Measurements from ENCODE around the gene FABP1. TPM values are rescaled to one million over a fixed set of nuclear protein-coding genes. Genes with fewer than 3 reads are reported as not detected.

The FABP1 gene
- polyA plus RNA-seq, 2 donors, result 0.12 to 1.8 TPM

- 81 to 82% methylated on average over 6 of the region's 6 CpGs for WGBS, 2 donors
- H3K9me3 ChIP-seq (ENCODE audit: control insufficient read depth in 2 of 2, insufficient read depth in 1 of 2, low read depth in 1 of 2, low read length in 1 of 2), result no peaks in the 10 kb centered on the region
- H3K27me3 ChIP-seq (ENCODE audit: control insufficient read depth in 1 of 2, insufficient read depth in 2 of 2, low read length in 2 of 2), result no peaks in the 10 kb centered on the region
- H3K36me3 ChIP-seq (ENCODE audit: control insufficient read depth in 2 of 2, insufficient read depth in 2 of 2, low read length in 1 of 2), result no peaks in the 10 kb centered on the region
- no peak overlapping the region for H3K4me3 ChIP-seq (ENCODE audit: low read depth in 1 of 2, low read length in 2 of 2)
- H3K27ac ChIP-seq (ENCODE audit: low read depth in 2 of 2, low read length in 1 of 2), result no peak overlapping the region
- no peaks in the 10 kb centered on the region for H3K4me1 ChIP-seq (ENCODE audit: control insufficient read depth in 2 of 2, insufficient read depth in 2 of 2, low read length in 1 of 2)
Observed at GRCh38 chr2:88139804-88140203, 11.9 kb upstream of the FABP1 start.

- no peaks in the 10 kb centered on the region for H3K27me3 ChIP-seq (ENCODE audit: control insufficient read depth in 1 of 2, insufficient read depth in 2 of 2, low read length in 2 of 2)
- no peak overlapping the region for H3K27ac ChIP-seq (ENCODE audit: low read depth in 2 of 2, low read length in 1 of 2)
- H3K4me1 ChIP-seq (ENCODE audit: control insufficient read depth in 2 of 2, insufficient read depth in 2 of 2, low read length in 1 of 2), result no peaks in the 10 kb centered on the region
- no peak overlapping the region for H3K4me3 ChIP-seq (ENCODE audit: low read depth in 1 of 2, low read length in 2 of 2)
- no peaks in the 10 kb centered on the region for H3K9me3 ChIP-seq (ENCODE audit: control insufficient read depth in 2 of 2, insufficient read depth in 1 of 2, low read depth in 1 of 2, low read length in 1 of 2)
- 35% methylated on average over 2 of the region's 2 CpGs for WGBS, 2 donors
- H3K36me3 ChIP-seq (ENCODE audit: control insufficient read depth in 2 of 2, insufficient read depth in 2 of 2, low read length in 1 of 2), result no peaks in the 10 kb centered on the region
Observed at GRCh38 chr2:88139203-88139702, 11.4 kb upstream of the FABP1 start.

GRCh38 chr2:88137833-88138232 lies 10.0 kb upstream of the FABP1 start:
- no peak overlapping the region for H3K27ac ChIP-seq (ENCODE audit: low read depth in 2 of 2, low read length in 1 of 2)
- H3K36me3 ChIP-seq (ENCODE audit: control insufficient read depth in 2 of 2, insufficient read depth in 2 of 2, low read length in 1 of 2), result no peaks in the 10 kb centered on the region
- no peaks in the 10 kb centered on the region for H3K9me3 ChIP-seq (ENCODE audit: control insufficient read depth in 2 of 2, insufficient read depth in 1 of 2, low read depth in 1 of 2, low read length in 1 of 2)
- WGBS, 2 donors, result 93 to 97% methylated on average over 4 of the region's 4 CpGs
- no peaks in the 10 kb centered on the region for H3K27me3 ChIP-seq (ENCODE audit: control insufficient read depth in 1 of 2, insufficient read depth in 2 of 2, low read length in 2 of 2)
- no peak overlapping the region for H3K4me3 ChIP-seq (ENCODE audit: low read depth in 1 of 2, low read length in 2 of 2)
- H3K4me1 ChIP-seq (ENCODE audit: control insufficient read depth in 2 of 2, insufficient read depth in 2 of 2, low read length in 1 of 2), result no peaks in the 10 kb centered on the region

- no peaks in the 10 kb centered on the region for H3K9me3 ChIP-seq (ENCODE audit: control insufficient read depth in 2 of 2, insufficient read depth in 1 of 2, low read depth in 1 of 2, low read length in 1 of 2)
- no peaks in the 10 kb centered on the region for H3K36me3 ChIP-seq (ENCODE audit: control insufficient read depth in 2 of 2, insufficient read depth in 2 of 2, low read length in 1 of 2)
- 74 to 80% methylated on average over 4 of the region's 4 CpGs for WGBS, 2 donors
- H3K4me1 ChIP-seq (ENCODE audit: control insufficient read depth in 2 of 2, insufficient read depth in 2 of 2, low read length in 1 of 2), result no peaks in the 10 kb centered on the region
- no peak overlapping the region for H3K4me3 ChIP-seq (ENCODE audit: low read depth in 1 of 2, low read length in 2 of 2)
- no peaks in the 10 kb centered on the region for H3K27me3 ChIP-seq (ENCODE audit: control insufficient read depth in 1 of 2, insufficient read depth in 2 of 2, low read length in 2 of 2)
- H3K27ac ChIP-seq (ENCODE audit: low read depth in 2 of 2, low read length in 1 of 2), result no peak overlapping the region
Observed at GRCh38 chr2:88136817-88137216, 9.0 kb upstream of the FABP1 start.

DNA sequence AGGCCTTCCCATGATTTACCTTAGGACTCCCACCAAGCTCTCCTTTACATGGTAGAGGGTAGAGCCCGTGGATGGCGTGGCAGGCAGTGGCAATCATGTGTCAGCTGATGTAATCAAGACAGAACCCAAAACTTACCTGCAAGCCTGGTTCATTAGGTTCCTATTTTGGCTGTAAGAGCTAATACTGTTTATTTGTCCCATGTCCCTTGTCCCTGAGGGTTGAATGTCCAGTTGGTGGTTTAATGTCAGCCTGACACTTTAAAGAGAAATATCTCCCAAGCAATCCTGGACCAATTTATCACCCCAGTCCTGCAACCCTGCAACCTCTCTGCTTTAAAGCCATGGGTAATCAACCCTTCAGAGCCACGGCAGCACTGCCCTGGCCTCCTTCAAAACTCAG lies 6.0 kb upstream of the FABP1 start:
- Histone ChIP-seq H3K4me1 (ENCODE audit: control insufficient read depth in 2 of 2, insufficient read depth in 2 of 2, low read length in 1 of 2) (no peaks in the 10 kb centered on the region), H3K4me3 (ENCODE audit: low read depth in 1 of 2, low read length in 2 of 2) (no peak overlapping the region), H3K36me3 (ENCODE audit: control insufficient read depth in 2 of 2, insufficient read depth in 2 of 2, low read length in 1 of 2) (no peaks in the 10 kb centered on the region), H3K27me3 (ENCODE audit: control insufficient read depth in 1 of 2, insufficient read depth in 2 of 2, low read length in 2 of 2) (no peaks in the 10 kb centered on the region), H3K9me3 (ENCODE audit: control insufficient read depth in 2 of 2, insufficient read depth in 1 of 2, low read depth in 1 of 2, low read length in 1 of 2) (no peaks in the 10 kb centered on the region), H3K27ac (ENCODE audit: low read depth in 2 of 2, low read length in 1 of 2) (no peak overlapping the region)
- 77% methylated on average over 3 of the region's 3 CpGs for WGBS, 2 donors

DNA sequence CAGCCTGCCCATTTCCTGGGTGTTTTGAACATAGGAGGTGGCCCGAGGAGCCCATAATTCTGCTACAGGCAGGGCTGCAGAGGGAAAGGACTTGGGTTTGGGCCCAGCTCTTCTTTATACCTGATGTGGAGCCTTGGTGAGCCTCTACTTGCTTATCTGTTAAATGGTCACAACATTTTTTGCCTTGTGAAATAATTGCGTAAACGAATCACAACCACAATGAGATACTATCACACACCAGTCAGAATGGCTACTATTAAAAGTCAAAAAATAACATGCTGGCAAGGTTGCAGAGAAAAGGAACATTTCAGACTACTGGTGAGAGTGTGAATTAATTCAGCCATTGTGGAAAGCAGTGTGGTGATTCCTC lies 4.1 kb upstream of the FABP1 start:
- Histone ChIP-seq H3K4me3 (ENCODE audit: low read depth in 1 of 2, low read length in 2 of 2) (no peak overlapping the region), H3K4me1 (ENCODE audit: control insufficient read depth in 2 of 2, insufficient read depth in 2 of 2, low read length in 1 of 2) (no peaks in the 10 kb centered on the region), H3K36me3 (ENCODE audit: control insufficient read depth in 2 of 2, insufficient read depth in 2 of 2, low read length in 1 of 2) (no peaks in the 10 kb centered on the region), H3K27ac (ENCODE audit: low read depth in 2 of 2, low read length in 1 of 2) (no peak overlapping the region), H3K27me3 (ENCODE audit: control insufficient read depth in 1 of 2, insufficient read depth in 2 of 2, low read length in 2 of 2) (no peaks in the 10 kb centered on the region), H3K9me3 (ENCODE audit: control insufficient read depth in 2 of 2, insufficient read depth in 1 of 2, low read depth in 1 of 2, low read length in 1 of 2) (no peaks in the 10 kb centered on the region)
- 86 to 92% methylated on average over 3 of the region's 3 CpGs for WGBS, 2 donors

- Histone ChIP-seq H3K9me3 (ENCODE audit: control insufficient read depth in 2 of 2, insufficient read depth in 1 of 2, low read depth in 1 of 2, low read length in 1 of 2) (no peaks in the 10 kb centered on the region), H3K4me1 (ENCODE audit: control insufficient read depth in 2 of 2, insufficient read depth in 2 of 2, low read length in 1 of 2) (no peaks in the 10 kb centered on the region), H3K27me3 (ENCODE audit: control insufficient read depth in 1 of 2, insufficient read depth in 2 of 2, low read length in 2 of 2) (no peaks in the 10 kb centered on the region), H3K36me3 (ENCODE audit: control insufficient read depth in 2 of 2, insufficient read depth in 2 of 2, low read length in 1 of 2) (no peaks in the 10 kb centered on the region), H3K4me3 (ENCODE audit: low read depth in 1 of 2, low read length in 2 of 2) (no peak overlapping the region), H3K27ac (ENCODE audit: low read depth in 2 of 2, low read length in 1 of 2) (no peak overlapping the region)
- 83 to 85% methylated on average over 9 of the region's 9 CpGs for WGBS, 2 donors
Observed at GRCh38 chr2:88131201-88131998, 3.5 kb upstream of the FABP1 start.

- no peak overlapping the region for H3K27ac ChIP-seq (ENCODE audit: low read depth in 2 of 2, low read length in 1 of 2)
- no peaks in the 10 kb centered on the region for H3K27me3 ChIP-seq (ENCODE audit: control insufficient read depth in 1 of 2, insufficient read depth in 2 of 2, low read length in 2 of 2)
- H3K4me3 ChIP-seq (ENCODE audit: low read depth in 1 of 2, low read length in 2 of 2), result no peak overlapping the region
- H3K36me3 ChIP-seq (ENCODE audit: control insufficient read depth in 2 of 2, insufficient read depth in 2 of 2, low read length in 1 of 2), result no peaks in the 10 kb centered on the region
- 87 to 88% methylated on average over 7 of the region's 7 CpGs for WGBS, 2 donors
- H3K9me3 ChIP-seq (ENCODE audit: control insufficient read depth in 2 of 2, insufficient read depth in 1 of 2, low read depth in 1 of 2, low read length in 1 of 2), result no peaks in the 10 kb centered on the region
- H3K4me1 ChIP-seq (ENCODE audit: control insufficient read depth in 2 of 2, insufficient read depth in 2 of 2, low read length in 1 of 2), result no peaks in the 10 kb centered on the region
Observed at GRCh38 chr2:88129313-88129959, 1.6 kb upstream of the FABP1 start.

DNA sequence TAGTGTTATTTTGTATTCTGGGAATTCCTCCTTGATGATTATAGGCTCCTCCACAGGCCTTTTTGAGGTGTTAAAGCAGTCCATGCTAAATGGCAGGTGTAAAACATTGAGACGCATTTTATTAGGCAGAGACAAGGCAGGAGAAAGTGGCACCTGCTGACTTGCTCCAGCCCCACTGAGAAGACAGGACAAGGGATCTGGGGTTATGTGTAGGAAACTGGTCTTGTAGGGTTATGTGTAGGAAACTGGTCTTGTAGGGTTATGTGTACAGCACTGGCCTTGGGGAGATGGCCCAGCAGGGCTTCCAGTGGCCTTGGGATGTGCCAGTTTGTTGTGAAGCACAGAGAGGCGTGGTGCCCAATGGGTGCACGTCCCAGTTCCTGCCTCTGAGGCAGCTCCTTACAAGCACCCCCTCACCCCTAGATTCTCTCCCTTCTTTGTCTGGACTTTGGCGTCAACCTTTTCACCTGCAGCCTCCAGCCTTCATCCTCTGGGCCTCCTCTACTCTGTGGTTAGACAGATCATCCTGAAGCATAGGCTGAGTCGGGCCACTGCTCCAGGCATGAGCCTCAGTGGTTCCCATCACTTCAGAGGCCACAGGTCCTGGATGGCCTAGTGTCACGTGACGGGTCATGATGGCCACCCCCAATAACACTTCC lies 921 bp upstream of the FABP1 start:
- no peaks in the 10 kb centered on the region for H3K27me3 ChIP-seq (ENCODE audit: control insufficient read depth in 1 of 2, insufficient read depth in 2 of 2, low read length in 2 of 2)
- no peak overlapping the region for H3K4me3 ChIP-seq (ENCODE audit: low read depth in 1 of 2, low read length in 2 of 2)
- no peaks in the 10 kb centered on the region for H3K9me3 ChIP-seq (ENCODE audit: control insufficient read depth in 2 of 2, insufficient read depth in 1 of 2, low read depth in 1 of 2, low read length in 1 of 2)
- 89 to 93% methylated on average over 7 of the region's 7 CpGs for WGBS, 2 donors
- H3K36me3 ChIP-seq (ENCODE audit: control insufficient read depth in 2 of 2, insufficient read depth in 2 of 2, low read length in 1 of 2), result no peaks in the 10 kb centered on the region
- peaks cover 0 to 1% of the 10 kb centered on the region in 2 donors for H3K4me1 ChIP-seq (ENCODE audit: control insufficient read depth in 2 of 2, insufficient read depth in 2 of 2, low read length in 1 of 2)
- H3K27ac ChIP-seq (ENCODE audit: low read depth in 2 of 2, low read length in 1 of 2), result no peak overlapping the region
